Brain pericyte (primary cell): Measurements from ENCODE around the gene FUS.
A peak's percentile ranks its signal among the peaks of the same experiment; 100 is the strongest.
"Not testable (repeated sequence)": the region's sequence is repeated elsewhere in the genome, so short reads cannot be mapped to it uniquely, and the experiment has no call there.

ENCODE experiments used
- DNase-seq: peaks from one replicate; pipeline ENCODE4 v3.0.0-alpha.2; 2012; ENCODE audit warnings: low read depth, low spot score

Gene FUS

GRCh38 chr16:31179747-31180459 lies at the start of gene FUS:
FUS (plus strand) TSS chr16:31180139; CDS start chr16:31180215, 76 bp downstream.
- peak; percentile 89 for DNase-seq

GRCh38 chr16:31130336-31130891 lies 49.5 kb upstream of the FUS start:
- DNase-seq: no peak

GRCh38 chr16:31130899-31131298 lies 49.0 kb upstream of the FUS start:
- DNase-seq: no peak

GRCh38 chr16:31131416-31131815 lies 48.5 kb upstream of the FUS start:
- no peak for DNase-seq

- DNase-seq: no peak
Observed at GRCh38 chr16:31131841-31132271, 48.1 kb upstream of the FUS start.

GRCh38 chr16:31132303-31132979 lies 47.5 kb upstream of the FUS start:
- DNase-seq: no peak

- DNase-seq: no peak
Observed at GRCh38 chr16:31133046-31133501, 46.9 kb upstream of the FUS start.

GRCh38 chr16:31134091-31134571 lies 45.8 kb upstream of the FUS start:
- no peak for DNase-seq

- DNase-seq: no peak
Observed at GRCh38 chr16:31134625-31135534, 45.1 kb upstream of the FUS start.

GRCh38 chr16:31135535-31136286 lies 44.2 kb upstream of the FUS start, which contains the start of gene PRSS8:
PRSS8 (minus strand) TSS chr16:31135727; CDS start chr16:31135498, 229 bp downstream.
- no peak for DNase-seq

GRCh38 chr16:31136287-31136662 lies 43.7 kb upstream of the FUS start:
- DNase-seq: no peak

- not testable (repeated sequence) for DNase-seq
Observed at GRCh38 chr16:31136822-31137499, 43.0 kb upstream of the FUS start.

GRCh38 chr16:31138621-31139578 lies 41.0 kb upstream of the FUS start:
- no peak for DNase-seq

- not testable (repeated sequence) for DNase-seq
Observed at GRCh38 chr16:31141071-31141469, 38.9 kb upstream of the FUS start.

GRCh38 chr16:31141489-31142108 lies 38.3 kb upstream of the FUS start:
- DNase-seq: no peak

- peak; percentile 96 for DNase-seq
Observed at GRCh38 chr16:31142109-31143010, 37.6 kb upstream of the FUS start.

- DNase-seq: no peak
Observed at GRCh38 chr16:31143011-31143693, 36.8 kb upstream of the FUS start.
